ENCODE measurements around the gene CPEB2.

Gene CPEB2

GRCh38 chr4:15011166-15011565 lies 8.9 kb downstream of the CPEB2 start:
- Histone ChIP-seq H3K27ac (no peak overlapping the region), H3K4me3 (ENCODE audit: low read depth, low read length) (no peak overlapping the region), H3K27me3 (replicated peaks) (no peaks in the 10 kb centered on the region), H3K36me3 (replicated peaks) (peaks cover 52% of the 10 kb centered on the region)
- TF ChIP-seq CTCF (IDR thresholded peaks at IDR 0.05; ENCODE audit: low read depth, low read length, missing control alignments): no peak
- DNase-seq: no peak
- in situ Hi-C loops (cut with HindIII; ENCODE audit: low pct_ligation_motif_present, low sequenced_read_pairs): loop anchor here (25.0 kb wide), 1 partner anchor 1349 kb away; no protein-coding TSS in a partner anchor

- DNase-seq: no peak
- Histone ChIP-seq H3K4me3 (ENCODE audit: low read depth, low read length) (no peak overlapping the region), H3K27me3 (replicated peaks) (no peaks in the 10 kb centered on the region), H3K36me3 (replicated peaks) (peaks cover 54% of the 10 kb centered on the region), H3K27ac (no peak overlapping the region)
- no peak for TF ChIP-seq CTCF (IDR thresholded peaks at IDR 0.05; ENCODE audit: low read depth, low read length, missing control alignments)
- in situ Hi-C loops (cut with HindIII; ENCODE audit: low pct_ligation_motif_present, low sequenced_read_pairs): loop anchor here (25.0 kb wide), 1 partner anchor 1350 kb away; no protein-coding TSS in a partner anchor
Measured at GRCh38 chr4:15012017-15012788, 9.9 kb downstream of the CPEB2 start.

GRCh38 chr4:15013585-15013984 lies 11.3 kb downstream of the CPEB2 start:
- peaks cover 54% of the 10 kb centered on the region for H3K36me3 ChIP-seq (replicated peaks)

GRCh38 chr4:15015170-15015569 lies 12.9 kb downstream of the CPEB2 start:
- no peak for DNase-seq
- in situ Hi-C loops (cut with HindIII; ENCODE audit: low pct_ligation_motif_present, low sequenced_read_pairs): loop anchor here (25.0 kb wide), 1 partner anchor 1353 kb away; no protein-coding TSS in a partner anchor
- Histone ChIP-seq H3K36me3 (replicated peaks) (peaks cover 57% of the 10 kb centered on the region), H3K4me3 (ENCODE audit: low read depth, low read length) (no peak overlapping the region), H3K27me3 (replicated peaks) (no peaks in the 10 kb centered on the region), H3K27ac (no peak overlapping the region)
- no peak for TF ChIP-seq CTCF (IDR thresholded peaks at IDR 0.05; ENCODE audit: low read depth, low read length, missing control alignments)

More at GRCh38 chr4:15013585-15013984, 11.3 kb downstream of the CPEB2 start:
- TF ChIP-seq CTCF (IDR thresholded peaks at IDR 0.05; ENCODE audit: low read depth, low read length, missing control alignments): no peak
- no peak for DNase-seq
- no peak overlapping the region for H3K4me3 ChIP-seq (ENCODE audit: low read depth, low read length)
- no peaks in the 10 kb centered on the region for H3K27me3 ChIP-seq (replicated peaks)
- in situ Hi-C loops (cut with HindIII; ENCODE audit: low pct_ligation_motif_present, low sequenced_read_pairs): loop anchor here (25.0 kb wide), 1 partner anchor 1351 kb away; no protein-coding TSS in a partner anchor
- H3K27ac ChIP-seq: no peak overlapping the region

GRCh38 chr4:15018361-15018760 lies 16.1 kb downstream of the CPEB2 start:
- Histone ChIP-seq H3K4me3 (ENCODE audit: low read depth, low read length) (no peak overlapping the region), H3K36me3 (replicated peaks) (peaks cover 62% of the 10 kb centered on the region), H3K27ac (no peak overlapping the region), H3K27me3 (replicated peaks) (no peaks in the 10 kb centered on the region)
- DNase-seq: no peak
- in situ Hi-C loops (cut with HindIII; ENCODE audit: low pct_ligation_motif_present, low sequenced_read_pairs): loop anchor here (25.0 kb wide), 1 partner anchor 1356 kb away; no protein-coding TSS in a partner anchor
- TF ChIP-seq CTCF (IDR thresholded peaks at IDR 0.05; ENCODE audit: low read depth, low read length, missing control alignments): no peak
